Measurements from ENCODE around the gene CD74. TPM values are rescaled to one million over a fixed set of nuclear protein-coding genes. Genes with fewer than 3 reads are reported as not detected.

Gene CD74
- total and polyA plus RNA-seq, 2 of the 13 experiments (the other 11 are each of a cell fraction or from before 2014, with no cell fraction given), result 34.1 to 84.4 TPM

GRCh38 chr5:150442699-150443080, 30.0 kb upstream of the CD74 start (continued):
- TF ChIP-seq ZNF281 (CRISPR knock-in tag; IDR thresholded peaks at IDR 0.05; ENCODE audit: borderline replicate concordance), result no peak
- no peak for TF ChIP-seq GTF3A (CRISPR knock-in tag; conservative IDR thresholded peaks at IDR 0.05)
- TF ChIP-seq MXI1 (IDR thresholded peaks at IDR 0.05; ENCODE audit: borderline replicate concordance, low read depth, low read length), result no peak
- no peak for TF ChIP-seq ZNF639 (CRISPR knock-in tag; conservative IDR thresholded peaks at IDR 0.05)

- no peak for DNase-seq (ENCODE audit: low spot score)
- no peak overlapping the region for H3K4me2 ChIP-seq (ENCODE audit: low read depth, low read length)
- ATAC-seq, result peak; percentile 45
- in situ Hi-C loops (cut with HindIII; ENCODE audit: extremely low pct_ligation_motif_present, low pct_unique_long_range_greater_than_20kb), result loop anchor here (10.0 kb wide), 1 partner anchor 147 kb away; no protein-coding TSS in a partner anchor
- H3K4me1 ChIP-seq (ENCODE audit: insufficient read depth, low read length), result peaks cover 14% of the 10 kb centered on the region
- H3K4me3 ChIP-seq (replicated peaks in 1 of 3; ENCODE audit: insufficient read depth in 1 of 3, low read depth in 2 of 3, low read length in 3 of 3), result no peak overlapping the region
- H4K20me1 ChIP-seq (ENCODE audit: insufficient read depth, low read length), result peaks cover 37% of the 10 kb centered on the region
- H3K36me3 ChIP-seq (replicated peaks in 1 of 2; ENCODE audit: control insufficient read depth in 1 of 2, insufficient read depth in 2 of 2, low read length in 2 of 2), result peaks cover 15 to 36% of the 10 kb centered on the region in 2 experiments
- H3K27me3 ChIP-seq (ENCODE audit: control insufficient read depth in 1 of 2, insufficient read depth in 2 of 2, low read length in 2 of 2), result no peaks in the 10 kb centered on the region
- no TSS peak for BruUV-seq (replicated peaks)
- no peaks in the 10 kb centered on the region for H3K9me3 ChIP-seq (ENCODE audit: low read length)
- CTCF ChIA-PET (ENCODE audit: low intra/inter-chr PET ratio, low total read pairs), result no interaction called here
- intact Hi-C loops (cut with micrococcal nuclease; ENCODE audit: unreplicated experiment), result no loop called here
- H2AFZ ChIP-seq (ENCODE audit: low read length), result no peak overlapping the region
- 88% methylated on average over 15 of the region's 18 CpGs for WGBS (ENCODE audit: low lambda C conversion rate)
- POLR2A ChIA-PET, result interaction anchor here (1.1 to 2.4 kb wide), 4 partner anchors 7 to 29 kb away, joined by 3 to 9 read pairs (median 4); partner anchors contain the start of genes CD74 and RPS14
- no peak overlapping the region for H3K27ac ChIP-seq (ENCODE audit: extremely low read length, insufficient read depth, low read length)
- no peak overlapping the region for H3K9ac ChIP-seq (ENCODE audit: insufficient read depth, low read depth, low read length)
- peak; percentile 60 for TF ChIP-seq AGO2 (optimal IDR thresholded peaks at IDR 0.05; ENCODE audit: low read depth, low read length)
- 0 out of 2 replicates have a peak, but pooled peaks have one; percentile 25 for TF ChIP-seq ZC3H13 (CRISPR knock-in tag; IDR thresholded peaks at IDR 0.05)
- no peak for TF ChIP-seq NONO (IDR thresholded peaks at IDR 0.05)
- TF ChIP-seq NONO (CRISPR knock-in tag; conservative IDR thresholded peaks at IDR 0.05), result 0 out of 2 replicates have a peak, but pooled peaks have one; percentile 17
- TF ChIP-seq ZNF703 (CRISPR knock-in tag; IDR thresholded peaks at IDR 0.05; ENCODE audit: borderline replicate concordance), result no peak
- peaks cover 11% of the 10 kb centered on the region for H3K79me2 ChIP-seq (ENCODE audit: insufficient read depth, low read length)
- no peak for FAIRE-seq
Observed at GRCh38 chr5:150441813-150442698, 29.3 kb upstream of the CD74 start.

Measured in HepG2 (cell line).